GM03348 (cell line): ENCODE results near the gene CYFIP2.

ENCODE experiments used
- DNase-seq: peaks from one replicate; pipeline ENCODE4 v3.0.0; 2012; ENCODE audit warnings: low spot score

CYFIP2 gene

DNA sequence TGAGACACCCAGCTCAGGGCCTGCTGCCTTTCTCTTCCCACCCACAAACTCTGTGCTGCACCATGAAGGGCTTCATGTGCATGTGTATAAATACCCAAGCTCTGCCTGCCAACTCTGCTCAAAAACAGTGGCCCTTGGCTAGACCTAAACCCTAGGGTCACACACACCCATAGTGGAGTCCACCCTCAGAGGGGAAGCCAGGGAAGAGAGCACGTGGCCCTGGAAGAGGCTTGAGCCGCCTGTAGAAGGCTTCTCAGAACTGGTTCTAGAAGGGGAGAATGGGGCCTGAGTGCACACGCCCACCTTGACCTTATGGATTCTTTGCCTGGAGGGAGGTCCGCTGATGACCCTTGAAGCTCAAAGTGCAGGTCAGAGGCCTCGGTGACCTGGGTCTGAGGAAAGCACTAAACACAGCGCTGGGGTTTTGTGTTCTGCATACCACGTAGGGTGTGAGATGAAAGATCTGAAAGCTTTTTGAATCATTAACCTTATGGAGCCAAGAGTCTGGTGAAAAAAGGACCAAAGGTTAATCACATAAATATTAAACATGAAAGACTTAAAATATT is 60.6 kb downstream of the CYFIP2 start:
- DNase-seq = no peak

DNA sequence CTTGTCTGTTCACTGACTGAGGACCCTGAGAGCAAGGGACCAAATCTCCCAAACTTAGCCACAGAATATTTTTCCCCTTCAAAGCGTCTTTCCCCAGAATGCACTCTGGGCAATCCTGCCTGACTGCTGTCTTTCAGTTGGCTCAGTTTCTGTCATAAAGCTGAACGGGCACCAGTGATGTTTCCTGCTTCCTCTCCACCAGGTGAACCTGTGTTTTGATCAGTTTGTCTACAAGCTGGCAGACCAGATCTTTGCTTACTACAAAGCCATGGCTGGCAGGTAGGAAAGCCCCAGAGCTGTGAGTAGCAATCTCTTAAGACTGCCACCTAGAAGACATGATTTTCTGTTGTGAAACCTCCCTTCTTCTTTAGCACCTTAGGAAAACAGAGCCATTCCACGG is 61.8 kb downstream of the CYFIP2 start:
- no peak for DNase-seq

DNA sequence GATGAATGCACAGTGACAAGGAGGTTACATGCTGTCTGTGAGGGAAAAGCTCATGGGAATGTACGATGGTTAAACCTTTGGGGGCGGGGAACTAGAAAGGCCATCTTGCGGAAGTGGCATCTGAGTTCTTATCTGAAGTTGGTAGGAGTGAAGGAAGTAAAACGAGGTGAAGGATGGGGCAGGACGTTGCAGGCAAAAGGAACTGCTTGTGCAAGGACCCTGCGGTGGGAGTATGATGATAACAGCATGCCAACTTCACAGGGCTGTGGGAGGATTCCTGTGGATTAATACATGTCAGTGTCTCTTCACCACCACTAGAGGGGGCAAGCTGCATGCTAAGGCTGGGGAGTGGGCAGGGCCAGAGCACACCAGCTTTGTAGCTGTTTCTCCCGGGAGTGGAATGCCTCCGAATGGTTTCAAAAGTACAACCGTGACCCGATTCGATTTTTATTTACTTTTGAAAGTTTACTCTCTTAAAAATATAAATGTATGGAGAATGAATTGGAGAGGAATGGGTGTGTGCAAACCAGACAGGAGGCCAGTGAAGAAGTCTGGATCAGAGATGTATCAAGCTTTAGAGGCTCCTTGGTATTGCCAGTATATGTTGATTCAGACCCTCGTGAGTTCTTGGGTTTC is 62.5 kb downstream of the CYFIP2 start:
- peak; percentile 94 for DNase-seq

- DNase-seq = no peak
Measured at GRCh38 chr5:157331807-157332206, 65.9 kb downstream of the CYFIP2 start.

- peak; percentile 14 for DNase-seq
Measured at GRCh38 chr5:157335534-157336422, 69.9 kb downstream of the CYFIP2 start.

- DNase-seq = no peak
Measured at GRCh38 chr5:157336423-157336744, 70.5 kb downstream of the CYFIP2 start.

- no peak for DNase-seq
Measured at GRCh38 chr5:157339409-157339808, 73.5 kb downstream of the CYFIP2 start.

GRCh38 chr5:157342822-157343402 is 77.0 kb downstream of the CYFIP2 start:
- DNase-seq = peak; percentile 77

DNA sequence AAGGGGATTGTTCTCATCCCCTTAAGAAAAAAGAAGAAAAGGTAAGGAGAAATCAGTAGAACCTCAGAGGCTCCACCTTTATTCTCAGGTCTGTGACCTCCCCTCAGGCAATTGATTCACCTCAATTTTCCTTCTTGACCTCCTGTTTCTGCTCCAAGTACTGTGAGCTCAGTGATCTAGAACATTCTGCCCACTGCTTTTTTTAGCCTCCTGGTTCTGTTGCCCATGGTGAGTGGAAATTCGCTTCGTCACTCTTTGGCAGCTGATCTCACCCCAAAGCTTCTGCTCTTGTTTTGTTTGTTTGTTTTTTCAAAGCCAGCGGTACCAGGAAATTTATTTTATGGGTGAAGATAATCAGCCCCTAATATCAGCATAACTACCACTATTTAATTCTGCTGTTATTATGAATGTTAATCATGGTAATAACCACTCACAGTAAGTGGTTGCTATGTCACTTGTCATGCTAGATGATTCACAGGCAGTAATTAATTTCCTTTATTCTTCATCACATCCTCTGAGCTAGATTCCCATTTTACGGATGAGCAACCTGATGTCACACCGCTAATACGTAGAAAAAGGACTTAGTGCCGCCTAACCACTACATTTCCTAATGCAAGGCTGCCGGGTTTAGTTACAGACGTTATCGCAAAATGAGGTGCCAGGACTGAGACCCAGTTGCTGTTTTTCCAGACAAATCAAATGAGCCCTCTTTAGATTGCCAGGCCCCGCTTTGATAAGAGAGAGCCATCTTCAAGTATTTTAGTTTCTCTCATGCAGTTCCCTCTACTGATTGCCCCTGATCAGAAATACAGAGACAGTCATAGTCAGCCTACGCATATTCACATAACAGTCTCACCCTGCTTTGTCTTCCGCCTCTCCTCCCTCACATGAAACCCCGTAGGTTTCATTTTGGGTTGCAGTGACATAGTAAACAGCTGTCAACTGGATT is 78.2 kb downstream of the CYFIP2 start:
- no peak for DNase-seq

DNA sequence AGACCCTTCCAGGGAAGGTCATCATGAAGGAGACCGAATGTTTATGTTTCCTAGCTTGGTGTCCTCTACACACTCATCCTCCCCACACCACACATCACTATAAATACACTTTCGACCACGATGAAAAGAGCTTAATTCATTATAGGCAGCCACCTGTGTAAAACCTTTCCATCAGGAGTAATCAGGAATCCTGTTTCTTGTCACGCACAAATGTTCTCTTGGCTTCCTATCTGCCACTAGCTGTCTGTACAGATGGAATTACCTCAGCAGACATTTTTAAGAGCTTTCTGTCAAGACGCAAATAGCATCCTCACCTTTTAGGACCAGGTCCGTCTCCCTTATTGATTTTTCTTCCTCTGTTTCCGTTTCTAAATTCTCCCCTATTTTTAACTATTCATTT is 79.1 kb downstream of the CYFIP2 start:
- no peak for DNase-seq

DNA sequence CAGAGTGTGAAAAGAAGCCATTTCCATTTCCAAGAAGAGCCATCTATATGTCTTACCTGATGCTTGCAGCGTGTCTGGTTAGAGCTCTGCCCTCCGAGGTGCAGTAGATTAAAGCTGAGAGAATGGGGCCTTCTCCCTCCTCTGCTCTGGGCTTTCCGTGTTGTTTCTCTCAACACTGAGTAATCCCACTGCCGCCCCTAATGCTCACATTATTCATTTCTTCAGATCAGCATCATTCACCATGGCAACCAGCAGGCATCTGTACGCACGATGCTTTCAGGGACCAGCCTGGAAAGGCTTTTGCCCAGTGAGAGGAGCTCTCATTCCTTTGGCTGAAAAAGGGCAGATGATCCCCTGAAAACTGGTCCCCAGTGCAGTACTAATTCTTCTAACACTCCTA is 79.6 kb downstream of the CYFIP2 start:
- DNase-seq = no peak

- no peak for DNase-seq
Measured at GRCh38 chr5:157347301-157348048, 81.6 kb downstream of the CYFIP2 start.

- no peak for DNase-seq
Measured at GRCh38 chr5:157348049-157348400, 82.1 kb downstream of the CYFIP2 start.

DNA sequence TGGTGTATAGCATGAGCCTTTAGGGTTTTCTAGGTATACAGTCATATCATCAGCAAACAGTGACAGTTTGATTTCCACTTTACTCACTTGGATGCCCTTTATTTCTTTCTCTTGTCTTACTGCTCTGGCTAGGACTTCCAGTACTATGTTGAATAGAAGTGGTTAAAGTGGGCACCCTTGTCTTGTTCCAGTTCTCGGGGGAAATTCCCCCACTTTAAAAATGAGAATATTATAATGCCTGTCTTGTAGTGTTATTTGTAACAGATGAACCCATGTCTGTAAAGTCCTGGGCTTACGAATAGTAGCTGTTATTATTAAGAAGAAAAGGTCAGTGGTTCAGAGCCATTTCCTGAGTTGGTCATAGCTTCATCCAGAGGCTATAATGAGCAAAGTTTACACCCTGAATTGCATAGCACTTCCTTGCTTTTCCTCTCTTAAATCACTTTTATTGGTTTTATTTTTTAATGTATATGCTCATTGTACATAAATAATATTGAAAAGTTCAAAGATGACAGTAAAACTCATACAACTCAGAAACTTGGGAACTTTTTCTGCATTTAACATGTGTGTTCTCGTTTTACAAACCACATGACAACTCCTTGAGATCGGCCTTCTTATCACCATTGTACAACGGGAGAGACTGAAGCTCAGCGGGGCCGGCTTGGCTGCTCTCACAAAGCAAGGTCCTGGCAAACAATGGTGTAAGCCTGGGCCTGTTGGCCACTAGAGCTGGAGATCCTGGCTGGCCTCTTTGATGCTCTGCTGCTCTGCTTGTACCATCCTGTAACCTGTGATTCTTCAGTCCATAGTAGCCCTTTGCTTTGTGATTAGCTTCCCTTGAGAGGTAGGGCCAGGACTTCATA is 85.2 kb downstream of the CYFIP2 start:
- no peak for DNase-seq

- DNase-seq = no peak
Measured at GRCh38 chr5:157351802-157352092, 85.8 kb downstream of the CYFIP2 start.

- no peak for DNase-seq
Measured at GRCh38 chr5:157352756-157353340, 86.9 kb downstream of the CYFIP2 start.

- DNase-seq = no peak
Measured at GRCh38 chr5:157354800-157355199, 88.9 kb downstream of the CYFIP2 start.

GRCh38 chr5:157356576-157356975 is 90.7 kb downstream of the CYFIP2 start:
- no peak for DNase-seq

GRCh38 chr5:157357823-157358222 is 91.9 kb downstream of the CYFIP2 start:
- DNase-seq = no peak

- DNase-seq = no peak
Measured at GRCh38 chr5:157358871-157359270, 92.9 kb downstream of the CYFIP2 start.
